Activated CD4-positive, alpha-beta memory T cell treated with anti-CD3 and anti-CD28 coated beads, Interleukin-2, amount 10 ng/mL, durations not matched to agents 7 days and 5 days (primary cell): ENCODE results near the gene MMP24. TPM values are rescaled to one million over a fixed set of nuclear protein-coding genes. Genes with fewer than 3 reads are reported as not detected.

Experiments
- CTCF ChIA-PET: fragments of 350-600 bp; sonication (Branson Sonifier 250); formaldehyde crosslinking; loops from one replicate; lab custom pipeline; 2021; ENCODE audit warnings: antibody characterized with exemption, inconsistent platforms; lab: Charles Lee
- POLR2A ChIA-PET: fragments of 350-600 bp; sonication (Branson Sonifier 250); formaldehyde crosslinking; loops from one replicate; lab custom pipeline; 2021; ENCODE audit warnings: antibody characterized with exemption; lab: Charles Lee
- DNase-seq: peaks from one replicate; pipeline ENCODE4 v3.0.0-alpha.2; 2020
- H3K27ac Mint-ChIP-seq: one replicate; pipeline ENCODE4 v1.8.0; 2021; ENCODE audit warnings: mild to moderate bottlenecking, mixed read lengths
- H3K27me3 Mint-ChIP-seq: one replicate; pipeline ENCODE4 v1.8.0; 2021; ENCODE audit warnings: mixed read lengths
- H3K36me3 Mint-ChIP-seq: one replicate; pipeline ENCODE4 v1.8.0; 2021; ENCODE audit warnings: low read depth, mixed read lengths
- H3K4me1 Mint-ChIP-seq: one replicate; pipeline ENCODE4 v1.8.0; 2021; ENCODE audit warnings: mixed read lengths
- H3K4me3 Mint-ChIP-seq: one replicate; pipeline ENCODE4 v1.8.0; 2021; ENCODE audit warnings: mild to moderate bottlenecking, mixed read lengths
- H3K9me3 Mint-ChIP-seq: one replicate; pipeline ENCODE4 v1.8.0; 2021; ENCODE audit warnings: mixed read lengths
- total RNA-seq, 2 experiments: library from RNA; stranded (reverse); gene quantifications; one replicate each; pipeline ENCODE4 v1.2.3, GENCODE V29; 2021

Gene MMP24
- total RNA-seq, 2 experiments from 2014 or later, result not detected

GRCh38 chr20:35267092-35267491 is 40.6 kb downstream of the MMP24 start:
- H3K36me3 Mint-ChIP-seq, result peaks cover 10% of the 10 kb centered on the region
- H3K9me3 Mint-ChIP-seq, result no peaks in the 10 kb centered on the region
- CTCF ChIA-PET, result interaction anchor here (1.0 to 4.2 kb wide), 2 partner anchors 37 to 121 kb away, joined by 3 to 38 read pairs; partner anchors contain the start of gene EDEM2
- no peak overlapping the region for H3K4me3 Mint-ChIP-seq
- DNase-seq, result no peak
- POLR2A ChIA-PET, result no interaction called here
- no peaks in the 10 kb centered on the region for H3K27me3 Mint-ChIP-seq
- H3K27ac Mint-ChIP-seq, result no peak overlapping the region
- peaks cover 4% of the 10 kb centered on the region for H3K4me1 Mint-ChIP-seq

- Mint-ChIP-seq H3K36me3 (peaks cover 10% of the 10 kb centered on the region), H3K27me3 (no peaks in the 10 kb centered on the region), H3K27ac (no peak overlapping the region), H3K4me3 (no peak overlapping the region), H3K4me1 (peaks cover 4% of the 10 kb centered on the region), H3K9me3 (no peaks in the 10 kb centered on the region)
- ChIA-PET CTCF (interaction anchor here (0.6 to 4.2 kb wide), 16 partner anchors 10 to 295 kb away, joined by 3 to 38 read pairs (median 4); partner anchors contain the start of genes EDEM2 and EIF6), POLR2A (interaction anchor here (1.0 to 2.9 kb wide), 4 partner anchors 9 to 125 kb away, joined by 3 to 10 read pairs (median 5); partner anchors contain the start of genes EIF6 and MMP24OS)
- DNase-seq, result peak; percentile 62
These were observed 42.7 kb downstream of the MMP24 start for GRCh38 chr20:35269055-35269781.

GRCh38 chr20:35270021-35270902 is 43.8 kb downstream of the MMP24 start:
- ChIA-PET CTCF (interaction anchor here (0.7 to 4.2 kb wide), 8 partner anchors 11 to 175 kb away, joined by 3 to 38 read pairs (median 4); partner anchors contain the start of gene EDEM2), POLR2A (interaction anchor here (1.4 to 2.9 kb wide), 2 partner anchors 8 to 126 kb away, joined by 6 to 10 read pairs; partner anchors contain the start of gene MMP24OS)
- Mint-ChIP-seq H3K4me1 (peaks cover 4% of the 10 kb centered on the region), H3K27ac (no peak overlapping the region), H3K9me3 (no peaks in the 10 kb centered on the region), H3K27me3 (no peaks in the 10 kb centered on the region), H3K4me3 (no peak overlapping the region), H3K36me3 (peaks cover 10% of the 10 kb centered on the region)
- DNase-seq, result no peak

GRCh38 chr20:35271073-35271882 is 44.8 kb downstream of the MMP24 start:
- no peak for DNase-seq
- Mint-ChIP-seq H3K36me3 (peaks cover 10% of the 10 kb centered on the region), H3K4me3 (no peak overlapping the region), H3K4me1 (peaks cover 7% of the 10 kb centered on the region), H3K27ac (no peak overlapping the region), H3K9me3 (no peaks in the 10 kb centered on the region), H3K27me3 (no peaks in the 10 kb centered on the region)
- CTCF ChIA-PET, result interaction anchor here (0.6 to 4.2 kb wide), 4 partner anchors 125 to 881 kb away, joined by 3 to 38 read pairs (median 12); partner anchors contain the start of gene EDEM2
- POLR2A ChIA-PET, result interaction anchor here (0.5 to 1.1 kb wide), 2 partner anchors 126 to 546 kb away, joined by 3 read pairs; no protein-coding TSS in a partner anchor

GRCh38 chr20:35271904-35272303 is 45.4 kb downstream of the MMP24 start:
- no peak overlapping the region for H3K27ac Mint-ChIP-seq
- no peaks in the 10 kb centered on the region for H3K27me3 Mint-ChIP-seq
- DNase-seq, result no peak
- ChIA-PET POLR2A (interaction anchor here (0.5 to 1.1 kb wide), 2 partner anchors 127 to 547 kb away, joined by 3 read pairs; no protein-coding TSS in a partner anchor), CTCF (interaction anchor here (0.6 kb wide), 1 partner anchor 175 kb away, joined by 3 read pairs; no protein-coding TSS in a partner anchor)
- H3K9me3 Mint-ChIP-seq, result no peaks in the 10 kb centered on the region
- peaks cover 11% of the 10 kb centered on the region for H3K4me1 Mint-ChIP-seq
- peaks cover 4% of the 10 kb centered on the region for H3K36me3 Mint-ChIP-seq
- no peak overlapping the region for H3K4me3 Mint-ChIP-seq

GRCh38 chr20:35273449-35274171 is 47.1 kb downstream of the MMP24 start:
- peaks cover 22% of the 10 kb centered on the region for H3K4me1 Mint-ChIP-seq
- ChIA-PET POLR2A (no interaction called here), CTCF (interaction anchor here (1.1 kb wide), 1 partner anchor 129 kb away, joined by 3 read pairs; no protein-coding TSS in a partner anchor)
- no peak overlapping the region for H3K4me3 Mint-ChIP-seq
- H3K9me3 Mint-ChIP-seq, result no peaks in the 10 kb centered on the region
- H3K36me3 Mint-ChIP-seq, result peaks cover 17% of the 10 kb centered on the region
- DNase-seq, result no peak
- H3K27ac Mint-ChIP-seq, result no peak overlapping the region
- no peaks in the 10 kb centered on the region for H3K27me3 Mint-ChIP-seq

- Mint-ChIP-seq H3K36me3 (peaks cover 21% of the 10 kb centered on the region), H3K4me3 (no peak overlapping the region), H3K4me1 (peaks cover 26% of the 10 kb centered on the region), H3K27me3 (no peaks in the 10 kb centered on the region), H3K9me3 (no peaks in the 10 kb centered on the region), H3K27ac (no peak overlapping the region)
- ChIA-PET CTCF (no interaction called here), POLR2A (no interaction called here)
- no peak for DNase-seq
These were observed 47.9 kb downstream of the MMP24 start for GRCh38 chr20:35274172-35275092.

- no peaks in the 10 kb centered on the region for H3K27me3 Mint-ChIP-seq
- DNase-seq, result no peak
- peak overlapping the region; percentile 99 for H3K27ac Mint-ChIP-seq
- peak overlapping the region; percentile 99 for H3K4me3 Mint-ChIP-seq
- H3K4me1 Mint-ChIP-seq, result peaks cover 31% of the 10 kb centered on the region
- CTCF ChIA-PET, result interaction anchor here (0.6 kb wide), 1 partner anchor 98 kb away, joined by 3 read pairs; no protein-coding TSS in a partner anchor
- H3K9me3 Mint-ChIP-seq, result no peaks in the 10 kb centered on the region
- POLR2A ChIA-PET, result interaction anchor here (1.0 to 1.2 kb wide), 2 partner anchors 10 to 129 kb away, joined by 3 to 4 read pairs; partner anchors contain the start of gene EDEM2
- H3K36me3 Mint-ChIP-seq, result peaks cover 33% of the 10 kb centered on the region
These were observed 49.3 kb downstream of the MMP24 start for GRCh38 chr20:35275741-35276251.

- ChIA-PET CTCF (no interaction called here), POLR2A (interaction anchor here (1.0 to 2.3 kb wide), 6 partner anchors 10 to 677 kb away, joined by 3 to 11 read pairs (median 8); partner anchors contain the start of genes EDEM2 and RBM39)
- Mint-ChIP-seq H3K27me3 (no peaks in the 10 kb centered on the region), H3K4me1 (peaks cover 28% of the 10 kb centered on the region), H3K9me3 (no peaks in the 10 kb centered on the region), H3K4me3 (peak overlapping the region; percentile 99), H3K27ac (peak overlapping the region; percentile 99), H3K36me3 (peaks cover 33% of the 10 kb centered on the region)
- no peak for DNase-seq
These were observed 49.9 kb downstream of the MMP24 start for GRCh38 chr20:35276408-35276807.

- Mint-ChIP-seq H3K27ac (peak overlapping the region; percentile 99), H3K36me3 (peaks cover 38% of the 10 kb centered on the region)
- POLR2A ChIA-PET, result interaction anchor here (1.0 to 2.3 kb wide), 13 partner anchors 11 to 676 kb away, joined by 3 to 12 read pairs (median 7); partner anchors contain the start of genes EDEM2, ERGIC3, NCOA6 and NFS1
These were observed 50.6 kb downstream of the MMP24 start for GRCh38 chr20:35277127-35277526.

More at GRCh38 chr20:35277127-35277526, 50.6 kb downstream of the MMP24 start:
- no peak for DNase-seq
- H3K4me1 Mint-ChIP-seq, result peaks cover 31% of the 10 kb centered on the region
- peak overlapping the region; percentile 99 for H3K4me3 Mint-ChIP-seq
- CTCF ChIA-PET, result interaction anchor here (0.6 to 1.2 kb wide), 3 partner anchors 11 to 629 kb away, joined by 3 to 4 read pairs (median 3); no protein-coding TSS in a partner anchor
- H3K9me3 Mint-ChIP-seq, result no peaks in the 10 kb centered on the region
- no peaks in the 10 kb centered on the region for H3K27me3 Mint-ChIP-seq
